OCI-LY3 (cell line): ENCODE results near the gene PRICKLE2.

Experiments used
- H2AFZ ChIP-seq: fragments of 200-600, 300-600 bp; shearing (Covaris generic); 2 replicates; pipeline ENCODE4 v1.6.0; 2014; ENCODE audit warnings: antibody characterized with exemption, low read depth, low read length
- H3K27ac ChIP-seq: fragments of 200-600, 300-600 bp; sonication (generic); 2 replicates; pipeline ENCODE4 v1.5.1; 2014; ENCODE audit warnings: mild to moderate bottlenecking, low read length, moderate library complexity, mixed read lengths
- H3K27me3 ChIP-seq: fragments of 200-600, 300-600 bp; sonication (generic); 2 replicates; pipeline ENCODE4 v1.6.1; 2014; ENCODE audit warnings: low read depth, low read length, mixed read lengths
- H3K36me3 ChIP-seq: fragments of 200-600, 300-600 bp; sonication (generic); replicated peaks from 2 replicates; pipeline ENCODE3; 2014; ENCODE audit warnings: low read depth, low read length, mixed read lengths
- H3K4me1 ChIP-seq: fragments of 300-600, 200-600 bp; sonication (generic); 2 replicates; pipeline ENCODE4 v1.6.1; 2014; ENCODE audit warnings: low read length, mixed read lengths
- H3K4me2 ChIP-seq: fragments of 200-600, 300-600 bp; sonication (generic); 2 replicates; pipeline ENCODE4 v1.6.1; 2014; ENCODE audit warnings: low read length, mixed read lengths
- H3K4me3 ChIP-seq: fragments of 300-600, 200-600 bp; sonication (generic); 2 replicates; pipeline ENCODE4 v1.5.1; 2014; ENCODE audit warnings: antibody characterized with exemption, mild to moderate bottlenecking, low read length, moderate library complexity
- H3K79me2 ChIP-seq: fragments of 300-600, 200-600 bp; shearing (Covaris generic); 2 replicates; pipeline ENCODE4 v1.6.1; 2014; ENCODE audit warnings: mild to moderate bottlenecking, low read length, mixed read lengths
- H3K9ac ChIP-seq: fragments of 300-600, 200-600 bp; shearing (Covaris generic); 2 replicates; pipeline ENCODE4 v1.6.0; 2014; ENCODE audit warnings: mild to moderate bottlenecking, low read length, moderate library complexity
- H3K9me3 ChIP-seq: fragments of 200-600, 300-600 bp; shearing (Covaris generic); 2 replicates; pipeline ENCODE4 v1.6.1; 2014; ENCODE audit warnings: low read length, mixed read lengths; ENCODE audit not compliant: insufficient read depth
- H4K20me1 ChIP-seq: fragments of 200-600, 300-600 bp; sonication (generic); 2 replicates; pipeline ENCODE4 v1.6.1; 2016; ENCODE audit warnings: low read length, mixed read lengths; ENCODE audit not compliant: insufficient read depth
- EZH2phosphoT487 ChIP-seq: fragments of 200-600 bp; shearing (Covaris generic); IDR thresholded peaks from 2 replicates; pipeline ENCODE4 v1.6.1; 2018; ENCODE audit warnings: antibody characterized with exemption, mixed run types, low read depth
- TF ChIP-seq, protein P1 (sequence below): fragments of 200-600, 300-600 bp; sonication (generic); IDR thresholded peaks from 2 replicates; pipeline ENCODE4 v1.5.1; 2014; ENCODE audit warnings: antibody characterized with exemption, low read length, low read depth

Gene PRICKLE2

DNA sequence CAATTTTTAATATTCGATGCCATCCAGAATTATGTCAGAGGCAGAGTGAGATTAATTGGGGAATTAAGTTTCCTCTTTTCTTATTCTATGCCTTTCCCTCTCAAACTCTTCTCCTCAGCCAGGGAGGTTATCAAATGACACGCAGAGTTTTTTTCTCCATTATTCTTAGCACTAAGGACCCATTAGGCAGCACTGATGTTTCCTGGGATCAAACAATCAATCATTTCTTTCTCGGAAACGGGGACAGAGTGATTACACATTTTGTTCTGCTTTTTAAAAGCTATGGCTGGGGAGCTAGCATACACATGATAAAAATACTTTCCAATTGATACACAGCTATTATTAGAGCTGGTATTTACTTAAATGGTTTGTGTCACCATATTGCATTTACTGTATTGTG is 166.7 kb downstream of the PRICKLE2 start:
- Histone ChIP-seq H2AFZ (no peak overlapping the region), H4K20me1 (no peaks in the 10 kb centered on the region), H3K4me2 (no peak overlapping the region), H3K9ac (no peak overlapping the region), H3K27ac (no peak overlapping the region), H3K9me3 (no peaks in the 10 kb centered on the region), H3K79me2 (no peaks in the 10 kb centered on the region), H3K4me3 (no peak overlapping the region), H3K36me3 (no peaks in the 10 kb centered on the region), H3K4me1 (peaks cover 23% of the 10 kb centered on the region), H3K27me3 (peaks cover 32% of the 10 kb centered on the region)
- TF ChIP-seq, protein P1, sequence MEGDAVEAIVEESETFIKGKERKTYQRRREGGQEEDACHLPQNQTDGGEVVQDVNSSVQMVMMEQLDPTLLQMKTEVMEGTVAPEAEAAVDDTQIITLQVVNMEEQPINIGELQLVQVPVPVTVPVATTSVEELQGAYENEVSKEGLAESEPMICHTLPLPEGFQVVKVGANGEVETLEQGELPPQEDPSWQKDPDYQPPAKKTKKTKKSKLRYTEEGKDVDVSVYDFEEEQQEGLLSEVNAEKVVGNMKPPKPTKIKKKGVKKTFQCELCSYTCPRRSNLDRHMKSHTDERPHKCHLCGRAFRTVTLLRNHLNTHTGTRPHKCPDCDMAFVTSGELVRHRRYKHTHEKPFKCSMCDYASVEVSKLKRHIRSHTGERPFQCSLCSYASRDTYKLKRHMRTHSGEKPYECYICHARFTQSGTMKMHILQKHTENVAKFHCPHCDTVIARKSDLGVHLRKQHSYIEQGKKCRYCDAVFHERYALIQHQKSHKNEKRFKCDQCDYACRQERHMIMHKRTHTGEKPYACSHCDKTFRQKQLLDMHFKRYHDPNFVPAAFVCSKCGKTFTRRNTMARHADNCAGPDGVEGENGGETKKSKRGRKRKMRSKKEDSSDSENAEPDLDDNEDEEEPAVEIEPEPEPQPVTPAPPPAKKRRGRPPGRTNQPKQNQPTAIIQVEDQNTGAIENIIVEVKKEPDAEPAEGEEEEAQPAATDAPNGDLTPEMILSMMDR = no peak
- no peak for TF ChIP-seq EZH2phosphoT487

DNA sequence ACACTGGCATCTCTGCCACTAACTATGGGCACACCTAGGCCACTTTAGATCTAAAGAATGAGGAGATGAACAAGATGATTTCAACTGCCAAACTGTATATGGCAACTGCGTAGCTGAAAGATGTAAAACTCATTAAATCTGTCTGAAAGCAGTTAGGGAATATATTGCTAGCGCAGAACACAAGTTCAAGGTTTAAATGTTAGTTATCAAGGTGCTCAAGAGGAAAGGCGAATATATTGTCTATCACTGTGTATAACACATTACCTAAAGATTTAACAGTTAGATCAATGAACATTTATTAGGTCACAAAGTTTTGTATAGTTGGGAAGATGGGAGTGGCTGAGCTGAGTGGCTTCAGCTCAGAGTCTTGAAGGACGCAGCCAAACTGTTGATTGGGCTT is 168.0 kb downstream of the PRICKLE2 start:
- H3K4me1 ChIP-seq = peaks cover 23% of the 10 kb centered on the region
- H3K27me3 ChIP-seq = peaks cover 18% of the 10 kb centered on the region
- no peak overlapping the region for H3K4me2 ChIP-seq
- no peak for TF ChIP-seq EZH2phosphoT487
- TF ChIP-seq, protein P1 = no peak
- no peak overlapping the region for H3K9ac ChIP-seq
- H3K79me2 ChIP-seq = no peaks in the 10 kb centered on the region
- H3K4me3 ChIP-seq = no peak overlapping the region
- H3K9me3 ChIP-seq = no peaks in the 10 kb centered on the region
- no peaks in the 10 kb centered on the region for H4K20me1 ChIP-seq
- no peaks in the 10 kb centered on the region for H3K36me3 ChIP-seq
- no peak overlapping the region for H2AFZ ChIP-seq
- H3K27ac ChIP-seq = no peak overlapping the region

DNA sequence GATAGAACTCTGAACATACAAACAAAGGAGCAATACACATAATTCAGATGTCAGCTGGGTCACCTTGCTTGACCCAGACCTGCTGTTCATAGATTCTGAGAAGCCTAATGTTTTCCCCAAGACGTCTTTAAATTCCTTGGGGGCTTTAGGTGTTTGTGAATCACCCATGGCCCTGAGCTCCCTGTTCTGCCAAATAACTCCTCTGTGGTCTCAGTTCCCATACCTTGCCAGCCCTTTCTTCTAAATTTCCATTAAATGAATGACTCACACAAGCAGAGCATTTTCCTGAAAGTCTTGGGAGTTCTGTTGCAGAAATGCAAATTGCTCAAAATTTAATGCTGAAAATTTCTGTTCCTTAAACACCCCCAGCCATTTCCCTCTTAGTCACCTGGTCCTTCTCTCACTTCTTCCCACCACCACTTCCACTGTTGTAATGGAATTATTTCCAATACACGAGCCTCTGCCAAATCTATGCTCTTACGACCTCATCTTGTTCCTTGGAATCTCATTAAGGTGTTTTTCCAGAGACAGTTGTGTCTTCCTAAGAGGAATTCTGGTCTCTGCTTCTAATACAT is 168.6 kb downstream of the PRICKLE2 start:
- H3K36me3 ChIP-seq = no peaks in the 10 kb centered on the region
- H4K20me1 ChIP-seq = no peaks in the 10 kb centered on the region
- no peak overlapping the region for H2AFZ ChIP-seq
- H3K27me3 ChIP-seq = peaks cover 14% of the 10 kb centered on the region
- no peaks in the 10 kb centered on the region for H3K9me3 ChIP-seq
- H3K4me2 ChIP-seq = peak overlapping the region; percentile 15; the same call in 1 of the 2 replicates
- peaks cover 23% of the 10 kb centered on the region for H3K4me1 ChIP-seq
- H3K27ac ChIP-seq = no peak overlapping the region
- no peak overlapping the region for H3K9ac ChIP-seq
- H3K4me3 ChIP-seq = no peak overlapping the region
- TF ChIP-seq EZH2phosphoT487 = no peak
- TF ChIP-seq, protein P1 = no peak
- H3K79me2 ChIP-seq = no peaks in the 10 kb centered on the region

DNA sequence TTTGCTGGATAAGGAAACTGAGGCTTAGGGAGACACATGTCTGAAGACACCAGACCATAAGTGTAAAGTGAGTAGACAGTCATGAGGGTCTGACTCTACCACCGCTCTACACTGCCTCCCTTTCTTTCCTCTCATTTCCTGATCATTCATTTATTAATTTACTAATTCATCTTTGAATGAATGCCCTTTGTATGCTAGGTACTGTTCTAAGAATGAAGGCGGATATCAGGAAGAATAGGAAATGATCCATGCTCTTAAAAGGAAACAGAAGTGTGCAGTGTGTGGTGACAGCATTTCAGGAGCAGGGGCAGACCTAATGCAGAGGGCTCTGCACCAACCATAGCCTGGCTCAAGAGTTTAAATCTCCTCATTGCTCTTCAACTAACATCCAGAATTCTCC is 170.2 kb downstream of the PRICKLE2 start:
- no peak for TF ChIP-seq EZH2phosphoT487
- TF ChIP-seq, protein P1 = no peak
- Histone ChIP-seq H3K36me3 (no peaks in the 10 kb centered on the region), H3K9ac (no peak overlapping the region)

More for the DNA sequence above, 170.2 kb downstream of the PRICKLE2 start:
- Histone ChIP-seq H4K20me1 (no peaks in the 10 kb centered on the region), H3K27ac (no peak overlapping the region), H3K27me3 (no peaks in the 10 kb centered on the region), H3K4me1 (peaks cover 29% of the 10 kb centered on the region), H3K9me3 (no peaks in the 10 kb centered on the region), H3K4me3 (no peak overlapping the region), H3K4me2 (no peak overlapping the region), H2AFZ (no peak overlapping the region), H3K79me2 (no peaks in the 10 kb centered on the region)
